Measurements from ENCODE around the gene FSHB.

DNA sequence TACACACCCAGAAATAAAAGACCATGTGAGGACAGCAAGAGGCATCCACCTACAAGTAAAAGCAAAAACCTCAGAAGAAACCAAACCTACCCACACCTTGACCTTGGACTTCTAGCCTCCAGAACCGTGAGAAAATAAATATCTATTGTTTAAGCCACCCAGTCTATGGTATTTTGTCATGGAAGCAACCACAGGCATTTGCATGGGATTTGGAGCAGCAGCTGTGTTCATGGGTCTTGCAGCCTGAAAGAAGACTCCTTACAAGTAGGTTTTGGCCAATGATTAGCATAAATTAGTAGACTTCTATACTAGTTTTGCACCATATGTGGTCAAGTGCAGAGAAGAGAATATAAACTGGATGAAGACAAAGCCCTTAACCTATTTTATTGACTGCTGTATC is 27.9 kb downstream of the FSHB start:
- TF ChIP-seq, protein P1, sequence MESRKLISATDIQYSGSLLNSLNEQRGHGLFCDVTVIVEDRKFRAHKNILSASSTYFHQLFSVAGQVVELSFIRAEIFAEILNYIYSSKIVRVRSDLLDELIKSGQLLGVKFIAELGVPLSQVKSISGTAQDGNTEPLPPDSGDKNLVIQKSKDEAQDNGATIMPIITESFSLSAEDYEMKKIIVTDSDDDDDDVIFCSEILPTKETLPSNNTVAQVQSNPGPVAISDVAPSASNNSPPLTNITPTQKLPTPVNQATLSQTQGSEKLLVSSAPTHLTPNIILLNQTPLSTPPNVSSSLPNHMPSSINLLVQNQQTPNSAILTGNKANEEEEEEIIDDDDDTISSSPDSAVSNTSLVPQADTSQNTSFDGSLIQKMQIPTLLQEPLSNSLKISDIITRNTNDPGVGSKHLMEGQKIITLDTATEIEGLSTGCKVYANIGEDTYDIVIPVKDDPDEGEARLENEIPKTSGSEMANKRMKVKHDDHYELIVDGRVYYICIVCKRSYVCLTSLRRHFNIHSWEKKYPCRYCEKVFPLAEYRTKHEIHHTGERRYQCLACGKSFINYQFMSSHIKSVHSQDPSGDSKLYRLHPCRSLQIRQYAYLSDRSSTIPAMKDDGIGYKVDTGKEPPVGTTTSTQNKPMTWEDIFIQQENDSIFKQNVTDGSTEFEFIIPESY (IDR thresholded peaks at IDR 0.05), result no peak
- no peak for TF ChIP-seq SP1 (IDR thresholded peaks at IDR 0.05)
- TF ChIP-seq, protein P2, sequence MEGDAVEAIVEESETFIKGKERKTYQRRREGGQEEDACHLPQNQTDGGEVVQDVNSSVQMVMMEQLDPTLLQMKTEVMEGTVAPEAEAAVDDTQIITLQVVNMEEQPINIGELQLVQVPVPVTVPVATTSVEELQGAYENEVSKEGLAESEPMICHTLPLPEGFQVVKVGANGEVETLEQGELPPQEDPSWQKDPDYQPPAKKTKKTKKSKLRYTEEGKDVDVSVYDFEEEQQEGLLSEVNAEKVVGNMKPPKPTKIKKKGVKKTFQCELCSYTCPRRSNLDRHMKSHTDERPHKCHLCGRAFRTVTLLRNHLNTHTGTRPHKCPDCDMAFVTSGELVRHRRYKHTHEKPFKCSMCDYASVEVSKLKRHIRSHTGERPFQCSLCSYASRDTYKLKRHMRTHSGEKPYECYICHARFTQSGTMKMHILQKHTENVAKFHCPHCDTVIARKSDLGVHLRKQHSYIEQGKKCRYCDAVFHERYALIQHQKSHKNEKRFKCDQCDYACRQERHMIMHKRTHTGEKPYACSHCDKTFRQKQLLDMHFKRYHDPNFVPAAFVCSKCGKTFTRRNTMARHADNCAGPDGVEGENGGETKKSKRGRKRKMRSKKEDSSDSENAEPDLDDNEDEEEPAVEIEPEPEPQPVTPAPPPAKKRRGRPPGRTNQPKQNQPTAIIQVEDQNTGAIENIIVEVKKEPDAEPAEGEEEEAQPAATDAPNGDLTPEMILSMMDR (IDR thresholded peaks at IDR 0.05; ENCODE audit: low read depth, low read length, missing input control), result no peak
- TF ChIP-seq MAX (IDR thresholded peaks at IDR 0.05), result no peak
- TF ChIP-seq, protein P3, sequence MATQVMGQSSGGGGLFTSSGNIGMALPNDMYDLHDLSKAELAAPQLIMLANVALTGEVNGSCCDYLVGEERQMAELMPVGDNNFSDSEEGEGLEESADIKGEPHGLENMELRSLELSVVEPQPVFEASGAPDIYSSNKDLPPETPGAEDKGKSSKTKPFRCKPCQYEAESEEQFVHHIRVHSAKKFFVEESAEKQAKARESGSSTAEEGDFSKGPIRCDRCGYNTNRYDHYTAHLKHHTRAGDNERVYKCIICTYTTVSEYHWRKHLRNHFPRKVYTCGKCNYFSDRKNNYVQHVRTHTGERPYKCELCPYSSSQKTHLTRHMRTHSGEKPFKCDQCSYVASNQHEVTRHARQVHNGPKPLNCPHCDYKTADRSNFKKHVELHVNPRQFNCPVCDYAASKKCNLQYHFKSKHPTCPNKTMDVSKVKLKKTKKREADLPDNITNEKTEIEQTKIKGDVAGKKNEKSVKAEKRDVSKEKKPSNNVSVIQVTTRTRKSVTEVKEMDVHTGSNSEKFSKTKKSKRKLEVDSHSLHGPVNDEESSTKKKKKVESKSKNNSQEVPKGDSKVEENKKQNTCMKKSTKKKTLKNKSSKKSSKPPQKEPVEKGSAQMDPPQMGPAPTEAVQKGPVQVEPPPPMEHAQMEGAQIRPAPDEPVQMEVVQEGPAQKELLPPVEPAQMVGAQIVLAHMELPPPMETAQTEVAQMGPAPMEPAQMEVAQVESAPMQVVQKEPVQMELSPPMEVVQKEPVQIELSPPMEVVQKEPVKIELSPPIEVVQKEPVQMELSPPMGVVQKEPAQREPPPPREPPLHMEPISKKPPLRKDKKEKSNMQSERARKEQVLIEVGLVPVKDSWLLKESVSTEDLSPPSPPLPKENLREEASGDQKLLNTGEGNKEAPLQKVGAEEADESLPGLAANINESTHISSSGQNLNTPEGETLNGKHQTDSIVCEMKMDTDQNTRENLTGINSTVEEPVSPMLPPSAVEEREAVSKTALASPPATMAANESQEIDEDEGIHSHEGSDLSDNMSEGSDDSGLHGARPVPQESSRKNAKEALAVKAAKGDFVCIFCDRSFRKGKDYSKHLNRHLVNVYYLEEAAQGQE (IDR thresholded peaks at IDR 0.05), result no peak

Data from liver (tissue), 3 donors.